GM12878 (cell line): Measurements from ENCODE around the gene LRBA. TPM values are rescaled to one million over a fixed set of nuclear protein-coding genes. Genes with fewer than 3 reads are reported as not detected.

Experiments used
- ATAC-seq: fragments of 200-7000 bp; cut with Tn5 transposase; 3 replicates; pipeline ENCODE4 v1.9.1; 2020; ENCODE audit warnings: mild to moderate bottlenecking, moderate library complexity
- BruUV-seq: library from RNA; stranded (reverse); fragments of 400-500 nt; replicated peaks from 2 replicates; lab custom pipeline; 2021; lab: Mats Ljungman, UMichigan
- CTCF ChIA-PET: fragments of 300-600 bp; sonication (Branson Sonifier 250); formaldehyde crosslinking; extraction: SDS; loops from one replicate; lab custom pipeline; 2021; ENCODE audit warnings: inconsistent platforms; lab: Yijun Ruan, JAX
- POLR2A ChIA-PET: fragments of 350-600 bp; formaldehyde crosslinking; extraction: SDS; loops from one replicate; lab custom pipeline; 2021; ENCODE audit warnings: inconsistent platforms; lab: Charles Lee
- RAD21 ChIA-PET: fragments of 300-600 bp; sonication (Branson Sonifier 250); formaldehyde crosslinking; loops from one replicate; lab custom pipeline; 2023; ENCODE audit warnings: antibody characterized with exemption; ENCODE audit not compliant: unreplicated experiment; lab: Charles Lee
- SMC1A ChIA-PET: fragments of 300-600 bp; sonication (Branson Sonifier 250); formaldehyde crosslinking; loops from one replicate; lab custom pipeline; 2023; ENCODE audit not compliant: unreplicated experiment, uncharacterized antibody; lab: Charles Lee
- DNase-seq: peaks from one replicate; pipeline ENCODE4 v3.0.0-alpha.2; 2011; ENCODE audit warnings: low read depth, low spot score
- FAIRE-seq: peaks from 3 replicates; lab custom pipeline; 2011; peaks lifted over from hg19 to GRCh38; lab: Jason Lieb, UNC
- H2AFZ ChIP-seq: 2 replicates; pipeline ENCODE4 v1.6.0; 2011; ENCODE audit warnings: low read depth, low read length, control low read depth; ENCODE audit not compliant: control insufficient read depth
- H3K27ac ChIP-seq: 2 replicates; pipeline ENCODE4 v1.5.1; 2011; ENCODE audit warnings: control low read depth; ENCODE audit not compliant: control insufficient read depth, insufficient read depth
- H3K27me3 ChIP-seq, 2 experiments: replicated peaks in 1 of 2; 2 replicates each; pipeline versions ENCODE4 v1.6.0 to v1.6.1; 2011; ENCODE audit warnings: low read length in 1 of 2; ENCODE audit not compliant: control insufficient read depth in 2 of 2, insufficient read depth in 2 of 2
- H3K36me3 ChIP-seq, 2 experiments: 2 replicates each; pipeline ENCODE4 v1.5.1; 2011; ENCODE audit warnings: low read length in 1 of 2; ENCODE audit not compliant: control insufficient read depth in 2 of 2, insufficient read depth in 2 of 2
- H3K4me1 ChIP-seq: 2 replicates; pipeline ENCODE4 v1.6.1; 2011; ENCODE audit warnings: mild to moderate bottlenecking, low read length, moderate library complexity, mixed read lengths; ENCODE audit not compliant: control insufficient read depth, insufficient read depth
- H3K4me2 ChIP-seq: 2 replicates; pipeline ENCODE4 v1.6.0; 2011; ENCODE audit warnings: control low read depth; ENCODE audit not compliant: control insufficient read depth, insufficient read depth
- H3K4me3 ChIP-seq: fragments of 200-600 bp; sonication (generic); 2 replicates; pipeline ENCODE4 v1.5.1; 2016
- H3K79me2 ChIP-seq: 2 replicates; pipeline ENCODE4 v1.6.0; 2011; ENCODE audit warnings: low read length; ENCODE audit not compliant: control insufficient read depth, insufficient read depth
- H3K9ac ChIP-seq: 2 replicates; pipeline ENCODE4 v1.8.0; 2011; ENCODE audit warnings: low read length, control low read depth, mixed read lengths; ENCODE audit not compliant: control insufficient read depth, insufficient read depth
- H3K9me3 ChIP-seq: replicated peaks from 3 replicates; pipeline ENCODE4 v1.5.1; 2011; ENCODE audit warnings: mild to moderate bottlenecking, low read length; ENCODE audit not compliant: control insufficient read depth, insufficient read depth
- H4K20me1 ChIP-seq: 2 replicates; pipeline ENCODE4 v1.6.0; 2011; ENCODE audit not compliant: control insufficient read depth, insufficient read depth
- ATF2 ChIP-seq: IDR thresholded peaks from 2 replicates; pipeline ENCODE4 v1.6.1; 2012; ENCODE audit warnings: low read length, inconsistent platforms
- ATF3 ChIP-seq: IDR thresholded peaks from 2 replicates; pipeline ENCODE4 v1.6.1; 2011; ENCODE audit warnings: low read depth, mild to moderate bottlenecking, low read length, moderate library complexity, borderline replicate concordance; ENCODE audit errors: extremely low read depth
- CEBPB ChIP-seq, 2 experiments: fragments of 150-350 bp in 1 of 2; IDR thresholded peaks; 2 replicates each; pipeline ENCODE4 v1.6.1; 2012 to 2014; ENCODE audit warnings: low read depth in 2 of 2, low read length in 2 of 2, borderline replicate concordance in 1 of 2, inconsistent platforms in 1 of 2
- EZH2 ChIP-seq: IDR thresholded peaks from 2 replicates; pipeline ENCODE4 v1.6.1; 2012; ENCODE audit warnings: low read depth, mild to moderate bottlenecking, control low read depth, inconsistent platforms, low read length, borderline replicate concordance; ENCODE audit not compliant: control insufficient read depth
- IKZF2 ChIP-seq, 2 experiments: fragments of 450-650 bp; IDR thresholded peaks; 2 replicates each; pipeline ENCODE4 v1.6.1; 2017; ENCODE audit warnings: mild to moderate bottlenecking in 2 of 2, moderate library complexity in 2 of 2
- MTA3 ChIP-seq: IDR thresholded peaks from 2 replicates; pipeline ENCODE4 v1.6.1; 2012; ENCODE audit warnings: low read length, inconsistent platforms, borderline replicate concordance
- MYB ChIP-seq: fragments of 150-350 bp; IDR thresholded peaks from 2 replicates; pipeline ENCODE4 v1.6.1; 2014; ENCODE audit warnings: mild to moderate bottlenecking, low read depth, low read length, borderline replicate concordance
- NFXL1 ChIP-seq: fragments of 450-650 bp; IDR thresholded peaks from 2 replicates; pipeline ENCODE4 v1.6.1; 2017; ENCODE audit warnings: antibody characterized with exemption, mild to moderate bottlenecking, borderline replicate concordance
- NR2F1 ChIP-seq: fragments of 450-650 bp; conservative IDR thresholded peaks from 2 replicates; pipeline ENCODE4 v1.6.1; 2017; ENCODE audit warnings: mild to moderate bottlenecking
- NRF1 ChIP-seq: conservative IDR thresholded peaks from 2 replicates; pipeline ENCODE4 v1.6.1; 2011; ENCODE audit warnings: mild to moderate bottlenecking, low read depth, low read length, improper control_type of control experiment
- RAD21 ChIP-seq: IDR thresholded peaks from 2 replicates; pipeline ENCODE4 v1.6.1; 2011; ENCODE audit warnings: mild to moderate bottlenecking, low read depth, low read length, moderate library complexity; ENCODE audit not compliant: insufficient read depth
- RB1 ChIP-seq: fragments of 450-650 bp; formaldehyde crosslinking; IDR thresholded peaks from 2 replicates; pipeline ENCODE4 v1.6.1; 2017; ENCODE audit warnings: mild to moderate bottlenecking, borderline replicate concordance
- SMAD5 ChIP-seq: IDR thresholded peaks from 2 replicates; pipeline ENCODE4 v1.6.1; 2016; ENCODE audit warnings: antibody characterized with exemption, low read depth
- SMARCA5 ChIP-seq: fragments of 450-650 bp; IDR thresholded peaks from 2 replicates; pipeline ENCODE4 v1.6.1; 2017; ENCODE audit warnings: mild to moderate bottlenecking
- SREBF2 ChIP-seq: IDR thresholded peaks from 2 replicates; pipeline ENCODE4 v1.6.1; 2012; ENCODE audit warnings: mild to moderate bottlenecking, low read length
- STAT1 ChIP-seq: fragments of 450-650 bp; conservative IDR thresholded peaks from 2 replicates; pipeline ENCODE4 v1.6.1; 2014; ENCODE audit warnings: antibody characterized with exemption, mild to moderate bottlenecking
- STAT3 ChIP-seq: IDR thresholded peaks from 2 replicates; pipeline ENCODE4 v1.6.1; 2011; ENCODE audit warnings: low read depth, low read length, improper control_type of control experiment
- ZBTB4 ChIP-seq: fragments of 450-650 bp; formaldehyde crosslinking; IDR thresholded peaks from 2 replicates; pipeline ENCODE4 v1.4.0; 2022; ENCODE audit warnings: mild to moderate bottlenecking, moderate library complexity
- ZNF217 ChIP-seq: fragments of 450-650 bp; IDR thresholded peaks from 2 replicates; pipeline ENCODE4 v1.6.1; 2017; ENCODE audit warnings: antibody characterized with exemption, mild to moderate bottlenecking
- ZNF384 ChIP-seq: IDR thresholded peaks from 2 replicates; pipeline ENCODE4 v1.6.1; 2012; ENCODE audit warnings: low read depth, mild to moderate bottlenecking, low read length, improper control_type of control experiment, borderline replicate concordance
- ZSCAN29 ChIP-seq: fragments of 450-650 bp; IDR thresholded peaks from 2 replicates; pipeline ENCODE4 v1.6.1; 2017; ENCODE audit warnings: mild to moderate bottlenecking, moderate library complexity
- WGBS: methylation state at CpG from one replicate; pipeline ENCODE4 v1.1.6; 2016; ENCODE audit warnings: low lambda C conversion rate; ENCODE audit not compliant: insufficient replicate concordance, insufficient coverage; ENCODE audit errors: missing lambda C conversion rate; 5-methylcytosine and 5-hydroxymethylcytosine counted together
- in situ Hi-C: fragments of 300-500 bp; cut with MboI; formaldehyde crosslinking; loops from 9 replicates; pipeline ENCODE4 v1.14.3; 2018; ENCODE audit warnings: mixed read lengths
- intact Hi-C: fragments of 100-400 bp; cut with micrococcal nuclease; formaldehyde crosslinking; loops from one replicate; pipeline ENCODE4 v1.14.2; 2022; ENCODE audit not compliant: unreplicated experiment
- polyA plus RNA-seq, 11 experiments: library from polyadenylated mRNA; depleted of rRNA in 4 of 11; unstranded in 6 of 11; stranded (reverse) in 5 of 11; fragments of >200 nt; fragmentation: Nextera tagmentation in 4 of 11; fragmentation: Illumina TruSeq in 1 of 11; extraction: Ambion mirVana in 4 of 11; extraction: Trizol in 1 of 11; gene quantifications; 1 replicate in 1 of 11; 2 replicates in 10 of 11; pipeline versions ENCODE4 v1.2.1 to v1.2.3, GENCODE V29; 2011 to 2016; ENCODE audit warnings: inconsistent platforms in 2 of 11, missing spikeins in 2 of 11, low read depth in 1 of 11
- total RNA-seq, 4 experiments: library from RNA; depleted of rRNA in 3 of 4; stranded (reverse); fragments of >200 nt in 3 of 4; fragmentation: Illumina TruSeq in 1 of 4; extraction: Trizol in 1 of 4; gene quantifications; 2 replicates each; pipeline versions ENCODE4 v1.2.1 to v1.2.3, GENCODE V29; 2013 to 2021

The LRBA gene
- total and polyA plus RNA-seq, 10 of the 15 experiments (the other 5 are each of a cell fraction or from before 2014, with no cell fraction given) = 20.3 to 93.4 (median 55.0) TPM

GRCh38 chr4:150852216-150852615 lies 162.9 kb downstream of the LRBA start (continued):
- TF ChIP-seq ZNF384 (no peak), EZH2 (no peak), ATF2 (no peak), MYB (no peak), RAD21 (no peak)

- no peak overlapping the region for H3K4me2 ChIP-seq
- H3K27ac ChIP-seq = no peak overlapping the region
- H2AFZ ChIP-seq = no peak overlapping the region
- no peak for DNase-seq
- SMC1A ChIA-PET = interaction anchor here (0.7 to 2.7 kb wide), 3 partner anchors 18 to 800 kb away, joined by 3 to 17 read pairs (median 3); no protein-coding TSS in a partner anchor
- WGBS = 100% methylated on average over 1 of the region's 1 CpG
- H3K79me2 ChIP-seq = no peaks in the 10 kb centered on the region
- H4K20me1 ChIP-seq = no peaks in the 10 kb centered on the region
- no peak overlapping the region for H3K9ac ChIP-seq
- no peaks in the 10 kb centered on the region for H3K27me3 ChIP-seq
- intact Hi-C loops = no loop called here
- POLR2A ChIA-PET = interaction anchor here (0.7 kb wide), 1 partner anchor 395 kb away, joined by 3 read pairs; no protein-coding TSS in a partner anchor
- in situ Hi-C loops = no loop called here
- H3K4me3 ChIP-seq = no peak overlapping the region
- H3K36me3 ChIP-seq = peaks cover 0 to 9% of the 10 kb centered on the region in 2 experiments; a peak in 3 of 4 replicates
- TF ChIP-seq NFXL1 (no peak), SMARCA5 (no peak), RB1 (no peak), ZSCAN29 (no peak), NRF1 (no peak), CEBPB (IDR thresholded peaks at IDR 0.05; ENCODE audit: borderline replicate concordance in 1 of 2, low read depth in 2 of 2, low read length in 2 of 2) (no peak), IKZF2 (IDR thresholded peaks at IDR 0.05) (no peak), NR2F1 (no peak), ATF3 (no peak), ZNF217 (no peak), SMAD5 (no peak), STAT1 (no peak), SREBF2 (no peak), ZBTB4 (CRISPR knock-in tag) (no peak), MTA3 (no peak), STAT3 (no peak)
- TF ChIP-seq, all 136 proteins: peak for 0
- no peak for FAIRE-seq
- no peak for ATAC-seq
- Histone ChIP-seq H3K4me1 (no peaks in the 10 kb centered on the region), H3K9me3 (no peaks in the 10 kb centered on the region)
- CTCF ChIA-PET = interaction anchor here (1.7 kb wide), 1 partner anchor 18 kb away, joined by 8 read pairs; no protein-coding TSS in a partner anchor
- RAD21 ChIA-PET = interaction anchor here (0.7 kb wide), 1 partner anchor 1235 kb away, joined by 5 read pairs; no protein-coding TSS in a partner anchor
- no TSS peak for BruUV-seq
Measured at GRCh38 chr4:150849016-150849415, 166.1 kb downstream of the LRBA start.
